GM18511 (cell line): ENCODE results near the gene MCTP1.

ENCODE experiments used
- ATAC-seq: cut with Tn5 transposase; IDR thresholded peaks from one replicate; pipeline ENCODE4 v1.9.1; 2021; ENCODE audit warnings: mild to moderate bottlenecking, moderate library complexity; ENCODE audit not compliant: unreplicated experiment

The MCTP1 gene

DNA sequence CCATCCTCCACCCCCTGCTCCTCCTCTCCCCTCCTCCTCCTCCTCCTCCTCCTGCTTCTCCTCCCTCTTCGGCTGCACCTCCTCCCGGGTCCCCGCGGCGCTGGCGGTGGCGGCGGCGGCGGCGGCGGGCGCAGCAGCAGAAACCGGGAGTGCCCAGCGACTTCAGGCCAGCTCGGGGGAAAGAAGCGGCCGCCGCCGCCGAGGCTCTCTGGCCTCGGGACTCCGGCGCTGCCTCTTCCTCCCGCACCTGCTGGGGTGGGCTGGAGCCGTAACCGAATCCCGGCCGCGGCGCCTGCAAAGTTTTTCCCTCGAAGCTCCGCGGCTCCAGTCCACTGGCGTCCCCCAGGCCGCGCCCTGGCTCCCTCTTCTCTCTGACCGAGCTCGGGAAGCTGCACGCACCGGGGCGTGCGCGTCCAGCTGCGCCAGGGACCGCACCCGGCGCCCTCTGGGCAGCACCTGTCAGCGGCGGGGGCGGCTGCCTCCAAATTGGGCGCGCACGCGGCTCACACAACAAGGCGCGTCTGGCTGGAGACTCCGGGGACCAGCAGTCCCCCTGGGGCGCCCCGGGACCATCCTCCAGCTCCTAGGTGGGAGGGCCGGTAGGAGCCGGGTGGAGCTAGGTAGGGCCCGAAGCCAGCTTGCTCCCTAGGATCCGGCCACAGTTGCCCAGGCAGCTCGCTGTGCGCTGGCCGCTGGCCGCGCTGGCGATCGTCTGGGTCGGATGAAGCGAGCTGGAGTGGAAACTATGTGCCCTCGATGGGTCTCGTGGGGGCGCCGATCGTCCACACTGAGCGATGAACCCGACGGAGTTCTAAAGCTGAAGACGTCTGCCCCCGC lies at the start of gene MCTP1:
Gene MCTP1, minus strand, starts transcription at position 523 of the 837 bp plus-strand sequence.
- ATAC-seq, result peak; percentile 32

DNA sequence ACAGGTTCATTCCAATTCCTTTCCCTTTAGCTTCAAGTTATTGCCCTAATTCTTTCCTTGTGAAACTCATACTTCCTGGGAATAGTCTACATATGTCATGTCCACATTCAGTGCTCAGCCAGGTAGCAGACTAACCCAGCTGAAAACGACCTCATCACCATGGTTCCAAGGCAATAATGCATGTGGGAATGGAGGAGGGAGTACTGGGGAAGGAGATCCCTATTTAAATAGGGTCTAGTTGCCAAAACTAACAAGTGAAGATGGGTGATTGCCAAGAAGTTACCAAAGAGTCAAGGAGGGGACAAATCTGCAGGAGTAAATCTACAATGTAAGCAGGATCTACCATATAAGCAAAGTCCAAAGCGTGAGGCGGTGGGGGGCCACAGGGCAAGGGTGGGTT lies 47.3 kb upstream of the MCTP1 start:
- ATAC-seq, result no peak

DNA sequence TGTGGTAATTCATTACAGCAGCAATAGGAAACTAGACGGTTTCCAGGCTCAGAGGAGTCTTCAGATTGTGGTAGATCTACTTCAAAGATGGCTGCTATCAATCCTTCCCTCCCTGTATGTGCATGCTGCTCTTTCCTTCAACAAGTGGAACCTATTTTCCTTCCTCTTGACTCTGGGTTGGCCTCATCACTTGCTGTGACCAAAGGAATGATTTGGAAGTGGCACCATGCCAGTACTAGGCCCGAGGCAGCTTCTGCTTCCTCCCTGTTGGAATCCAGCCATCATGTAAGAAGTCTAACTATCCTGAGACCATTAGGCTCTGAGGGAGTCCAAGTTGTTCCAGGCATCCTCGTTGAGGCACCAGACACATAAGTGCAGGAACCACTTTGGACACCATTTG lies 46.5 kb upstream of the MCTP1 start:
- ATAC-seq, result no peak

DNA sequence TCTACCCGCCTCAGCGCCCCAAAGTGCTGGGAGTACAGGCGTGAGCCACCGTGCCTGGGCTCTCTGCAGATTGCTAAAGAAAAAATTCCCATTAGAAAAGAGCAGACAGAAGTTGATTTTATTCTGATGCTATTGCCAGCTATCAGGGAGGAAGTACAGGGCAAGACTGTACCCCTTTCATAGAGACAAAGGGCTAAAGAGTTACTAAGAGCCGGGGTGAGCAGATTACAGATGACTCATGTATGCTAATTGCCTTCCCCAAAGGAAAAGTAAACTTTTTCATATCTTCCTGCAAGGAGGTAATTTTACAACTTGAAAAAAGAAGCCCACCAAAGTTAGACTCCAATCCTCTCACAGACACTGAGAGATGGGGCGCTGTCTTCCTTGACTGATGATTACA lies 42.3 kb upstream of the MCTP1 start:
- no peak for ATAC-seq

DNA sequence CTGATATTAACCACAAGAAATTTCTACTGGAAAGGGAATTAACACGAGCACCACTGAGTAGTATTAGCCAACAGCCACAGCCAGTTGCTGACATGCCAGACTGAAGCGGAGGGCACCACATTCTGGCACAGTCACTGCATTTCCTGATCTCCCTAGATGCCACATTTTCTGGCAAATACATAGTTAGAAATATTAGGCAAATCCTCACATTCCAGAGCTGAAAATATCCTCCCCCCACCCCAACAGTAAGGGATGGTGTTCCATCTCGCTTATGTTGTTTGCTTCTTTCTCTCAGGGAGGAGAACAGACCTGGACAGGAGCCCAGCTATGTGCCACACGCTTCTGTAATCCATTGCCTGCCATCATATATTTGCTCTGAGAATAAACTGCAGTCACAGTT lies 32.8 kb upstream of the MCTP1 start:
- no peak for ATAC-seq

DNA sequence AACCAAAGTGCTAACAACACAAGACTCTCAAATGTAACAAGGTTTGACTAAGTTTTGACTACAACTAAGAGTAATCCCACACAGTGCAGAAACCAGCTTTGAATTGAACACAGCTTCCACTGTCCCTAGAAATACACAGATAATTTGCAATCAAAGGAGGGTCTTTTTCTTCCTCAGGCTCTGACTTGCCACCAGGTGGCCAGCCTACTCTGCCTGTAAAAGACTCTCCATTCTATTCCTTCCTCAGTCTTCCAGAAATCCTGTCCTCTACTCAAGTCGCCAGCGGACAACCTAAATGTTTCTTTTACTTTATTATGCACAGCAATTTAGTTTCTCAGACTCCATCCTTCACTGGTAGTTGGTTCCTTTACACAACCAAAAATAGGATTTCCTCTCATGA lies 32.2 kb upstream of the MCTP1 start:
- no peak for ATAC-seq

DNA sequence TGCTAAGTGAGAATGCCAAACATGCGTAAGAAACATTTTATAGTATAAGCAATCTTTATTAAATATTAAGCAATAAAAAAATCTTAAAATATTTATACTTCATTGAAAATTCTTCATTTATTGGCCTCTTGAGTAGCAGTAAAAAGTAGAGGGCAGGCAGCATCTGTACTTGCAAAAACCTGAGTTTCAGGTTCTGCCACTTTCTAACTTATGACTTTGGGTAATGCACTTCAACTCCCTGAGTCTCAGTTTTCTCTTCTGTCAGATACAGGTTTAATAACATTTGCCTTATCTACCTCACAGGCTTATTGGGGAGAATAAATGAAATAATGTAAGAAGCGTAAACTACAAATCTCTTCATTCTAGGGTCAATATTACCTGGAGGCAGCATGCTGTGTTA lies 19.8 kb upstream of the MCTP1 start:
- no peak for ATAC-seq

DNA sequence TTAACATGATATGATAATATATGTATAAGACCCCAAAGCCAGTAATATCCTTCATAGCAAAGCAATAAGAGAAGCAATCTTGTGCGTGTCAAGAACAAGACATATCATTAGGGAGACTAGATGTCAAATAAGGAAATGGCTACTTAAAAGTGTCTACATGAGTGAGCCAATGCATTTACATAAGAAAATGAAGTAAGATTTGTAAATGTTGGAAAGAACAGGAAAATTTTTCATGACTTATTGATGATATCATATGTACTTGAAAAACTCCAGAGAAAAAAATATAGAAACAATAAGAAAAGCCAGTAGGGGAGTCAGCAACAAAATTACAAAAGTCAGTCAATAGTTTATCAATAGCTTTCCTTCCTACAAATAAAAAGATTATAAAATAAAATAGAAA lies 13.8 kb upstream of the MCTP1 start:
- ATAC-seq, result no peak

DNA sequence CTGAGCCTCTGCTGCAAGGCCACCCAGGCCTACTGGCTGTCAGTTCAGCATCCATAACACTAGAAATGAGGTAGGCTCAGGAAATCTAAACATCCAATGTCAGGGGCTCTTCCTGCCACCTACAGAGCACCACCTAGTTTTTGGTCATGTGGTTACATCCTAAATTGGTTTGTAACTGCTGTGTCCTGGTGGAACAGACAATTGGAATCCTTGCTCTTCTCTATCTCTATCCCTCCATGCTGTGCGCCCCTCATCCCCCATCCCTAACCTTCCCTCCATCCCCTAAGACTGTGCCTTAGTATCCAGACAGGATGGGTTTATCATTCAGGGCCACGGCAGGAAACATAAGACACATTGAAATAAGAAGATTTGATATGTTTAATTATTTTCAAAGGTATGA lies 11.4 kb upstream of the MCTP1 start:
- no peak for ATAC-seq

DNA sequence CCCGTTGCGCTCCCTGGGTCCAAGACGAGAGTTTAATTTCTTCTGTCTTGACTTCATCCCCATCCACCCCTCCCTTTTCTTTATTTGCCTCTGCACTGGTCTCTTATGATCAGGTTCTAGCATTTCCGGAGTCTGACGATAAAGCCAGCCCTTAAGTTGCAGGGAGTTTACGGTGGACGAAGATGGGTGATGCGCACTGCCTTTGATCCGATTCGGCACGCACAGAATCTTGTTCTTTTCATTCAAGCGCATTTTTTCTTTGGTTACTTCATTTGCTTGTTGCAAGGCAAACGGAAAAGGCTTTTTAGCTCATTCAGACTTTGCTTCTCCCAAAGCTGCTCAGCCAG lies 488 bp upstream of the MCTP1 start:
- ATAC-seq, result peak; percentile 11

DNA sequence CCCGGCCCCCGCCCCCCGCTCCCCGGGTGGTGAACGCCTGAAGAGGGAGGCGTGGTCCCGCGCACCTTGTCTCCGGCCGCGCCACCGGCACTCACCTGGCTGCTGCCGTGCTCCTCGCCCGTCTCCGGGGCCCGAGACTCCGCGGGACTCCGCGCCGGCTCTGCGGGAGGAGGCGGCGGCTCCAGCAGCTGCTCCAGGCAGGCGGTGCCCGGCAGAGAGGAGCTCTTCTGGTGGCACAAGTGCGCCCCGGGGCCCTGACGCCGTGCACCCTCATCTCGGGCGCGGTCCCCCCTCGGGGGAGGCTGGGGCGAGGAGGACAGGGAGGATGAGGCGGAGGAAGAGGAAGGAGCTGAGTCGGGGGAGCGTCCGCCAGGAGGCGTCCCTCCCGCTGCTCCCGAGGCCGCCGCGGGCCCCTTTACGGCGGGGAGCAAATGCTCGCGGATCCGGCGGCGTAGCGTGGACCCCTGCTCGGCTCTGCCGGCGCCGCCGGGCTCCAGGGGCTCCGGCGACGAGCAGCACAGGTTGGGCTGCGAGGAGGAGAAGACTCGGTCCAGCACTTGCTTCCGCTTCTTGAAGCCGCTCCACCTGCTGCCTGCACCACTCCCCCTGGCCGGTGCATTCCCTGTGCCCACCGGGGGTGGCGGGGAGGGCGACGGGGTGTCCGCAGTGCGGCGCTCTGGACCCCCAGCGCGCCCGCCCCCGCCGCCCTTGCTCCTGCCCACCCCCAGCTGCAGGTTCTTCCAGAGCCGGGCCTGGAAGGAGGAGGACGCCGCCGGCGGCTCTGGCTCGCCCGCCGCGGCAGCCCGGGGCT lies 928 bp downstream of the MCTP1 start:
- ATAC-seq, result peak; percentile 65

DNA sequence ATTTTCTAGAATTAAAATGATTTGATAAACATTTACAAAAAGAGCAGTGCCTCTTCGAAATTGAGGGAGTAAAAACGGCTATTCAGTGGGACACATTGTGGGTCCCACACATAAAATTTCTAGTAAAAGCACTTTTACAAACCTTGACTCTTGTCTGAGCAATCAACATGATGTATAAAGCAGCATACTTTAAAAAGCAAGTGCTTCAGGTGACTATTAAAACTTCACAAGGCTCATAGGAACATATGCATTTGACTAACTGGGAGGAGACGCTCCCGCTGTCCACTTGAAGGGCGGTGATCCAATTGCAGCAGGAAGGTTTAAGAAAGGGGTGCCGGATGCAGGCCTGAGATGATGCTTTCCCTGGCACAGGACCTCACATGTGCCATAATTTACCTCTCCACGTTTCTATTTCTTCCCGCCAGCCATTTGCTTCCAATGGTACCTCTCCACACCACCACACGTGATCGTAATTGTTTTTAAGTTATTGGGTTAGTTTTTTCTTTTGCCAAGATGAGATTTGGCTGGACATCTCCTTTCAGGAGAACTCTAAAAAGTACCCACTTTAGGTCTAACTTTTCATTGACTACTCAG lies 1.8 kb downstream of the MCTP1 start:
- no peak for ATAC-seq

DNA sequence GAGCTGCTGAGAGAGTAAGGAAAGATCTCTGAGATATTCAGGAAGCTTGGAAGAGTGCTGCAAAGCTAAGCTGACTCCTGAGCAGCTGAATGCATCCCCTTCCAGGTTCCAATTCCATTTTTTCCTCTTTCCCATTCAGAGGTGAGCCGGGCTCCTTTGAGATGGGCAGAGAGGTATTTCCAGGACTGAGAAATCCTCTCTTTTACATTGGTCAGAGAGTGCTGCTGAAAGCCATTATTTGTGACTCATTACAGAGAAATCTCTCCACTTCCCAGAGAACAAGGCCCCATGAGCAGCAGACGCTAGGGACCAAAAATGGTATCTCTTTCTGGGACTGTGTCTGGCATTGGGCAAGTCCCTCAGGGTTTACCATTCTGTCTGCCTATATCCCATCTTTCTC lies 3.7 kb downstream of the MCTP1 start:
- no peak for ATAC-seq

DNA sequence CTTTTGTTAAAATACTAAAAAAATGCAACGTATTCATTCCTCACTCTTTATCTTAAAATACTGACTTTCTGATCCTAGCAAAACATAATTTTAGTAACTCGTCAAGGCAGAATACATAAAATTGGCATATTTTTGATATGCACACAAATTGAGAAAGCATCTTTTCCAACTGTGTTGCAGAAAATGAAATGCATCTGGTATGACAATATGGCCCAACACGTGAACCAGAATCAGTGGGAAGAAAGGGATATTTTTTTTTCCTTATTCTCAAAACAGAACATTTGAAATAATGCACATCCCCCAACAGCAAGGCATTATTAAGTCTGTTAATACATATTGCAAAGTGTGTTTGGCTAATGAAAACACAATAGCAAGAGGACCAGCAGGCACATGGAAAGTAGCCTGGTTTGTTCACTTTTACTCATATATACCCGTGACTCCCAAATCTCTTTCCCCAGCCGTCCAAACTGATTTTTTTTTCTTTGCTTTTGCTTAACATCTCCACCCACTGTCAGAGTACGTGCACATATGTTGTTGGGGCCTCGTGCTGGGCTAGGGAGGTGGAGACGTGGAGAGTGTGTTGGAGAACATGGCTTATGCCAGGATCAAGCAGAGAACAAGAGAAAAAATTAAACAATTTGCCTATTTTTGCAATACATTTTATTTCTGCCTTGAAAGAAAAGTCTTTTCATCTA lies 4.3 kb downstream of the MCTP1 start:
- ATAC-seq, result no peak

DNA sequence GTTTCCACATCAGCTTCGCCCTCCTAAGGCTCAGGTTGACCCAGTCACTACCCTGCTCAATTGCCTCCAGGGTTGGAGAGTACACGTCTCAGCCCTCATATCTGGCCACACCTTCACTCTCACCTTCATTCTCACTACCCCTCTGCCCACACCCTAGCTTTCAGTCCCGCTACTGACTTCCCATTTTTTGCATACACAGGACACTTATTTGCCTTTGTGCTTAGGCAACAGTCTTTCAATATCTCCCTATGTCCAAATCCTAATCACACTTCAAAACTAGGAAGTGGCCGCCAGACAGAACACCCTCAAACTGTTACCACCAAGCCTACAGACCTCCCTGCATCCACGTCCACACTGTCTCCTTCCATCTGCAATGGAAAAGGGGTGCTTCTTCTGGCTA lies 10.9 kb downstream of the MCTP1 start:
- no peak for ATAC-seq

DNA sequence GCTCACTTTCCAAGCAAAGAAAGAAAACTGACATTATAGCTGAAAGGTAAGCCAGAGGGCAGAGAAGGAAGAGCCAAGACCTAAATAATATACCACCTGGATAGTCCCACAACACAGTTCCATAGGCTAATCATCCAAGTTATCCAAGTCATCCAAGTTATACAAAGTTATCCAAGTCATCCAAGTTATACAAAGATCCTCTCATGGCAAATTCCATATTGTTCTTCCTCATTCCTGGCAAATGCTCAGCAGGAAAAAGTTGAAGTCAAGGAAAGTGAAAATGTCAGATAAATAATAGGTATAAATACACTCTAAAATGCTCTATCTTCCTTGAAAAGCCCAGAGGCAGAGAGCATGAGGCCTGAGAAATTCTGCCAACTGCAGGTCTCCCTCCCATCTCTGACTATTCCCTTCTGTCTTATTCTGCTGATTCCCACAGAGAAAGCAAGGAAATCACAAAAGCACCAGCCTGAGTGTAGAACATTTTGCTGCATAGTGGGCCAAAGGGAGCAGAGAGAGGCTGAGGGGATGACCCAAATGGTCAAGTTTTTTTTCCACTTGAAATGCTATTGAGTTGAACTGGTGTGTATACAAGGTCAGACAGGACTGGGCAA lies 12.5 kb downstream of the MCTP1 start:
- ATAC-seq, result no peak

DNA sequence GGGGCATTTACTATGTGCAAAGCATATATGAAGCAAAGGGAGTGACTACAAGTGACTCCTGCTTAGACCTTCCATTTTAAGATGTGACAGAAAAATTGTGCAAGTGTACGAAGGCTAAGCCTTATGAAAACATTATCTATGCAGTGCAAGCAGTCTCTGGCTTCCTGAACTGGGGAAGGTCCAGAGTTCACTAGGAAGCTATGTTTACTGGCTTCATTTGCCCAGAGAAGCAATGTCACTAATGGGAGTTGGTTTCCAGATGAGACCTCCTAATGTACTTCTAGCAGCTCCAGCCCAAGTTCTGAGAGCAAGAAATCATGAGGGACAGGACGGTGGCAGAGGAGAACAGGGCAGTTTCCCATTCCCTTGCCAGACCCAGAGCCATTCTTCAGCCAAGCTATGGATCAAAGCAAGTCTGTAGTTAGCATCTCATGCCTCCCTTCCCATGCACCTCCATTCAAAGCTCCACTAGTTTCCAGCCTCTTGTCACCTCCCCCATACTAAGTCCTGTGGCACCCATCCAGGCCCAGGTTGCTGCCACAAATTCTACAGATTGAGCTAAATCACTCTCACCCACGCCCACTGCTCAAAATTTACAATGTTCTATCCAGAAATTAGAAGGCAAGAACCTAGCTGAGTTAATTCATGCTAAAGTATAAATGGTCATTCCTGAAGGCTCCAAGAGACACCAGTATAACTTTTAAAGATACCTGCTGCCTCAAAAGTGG lies 21.8 kb downstream of the MCTP1 start:
- ATAC-seq, result no peak

DNA sequence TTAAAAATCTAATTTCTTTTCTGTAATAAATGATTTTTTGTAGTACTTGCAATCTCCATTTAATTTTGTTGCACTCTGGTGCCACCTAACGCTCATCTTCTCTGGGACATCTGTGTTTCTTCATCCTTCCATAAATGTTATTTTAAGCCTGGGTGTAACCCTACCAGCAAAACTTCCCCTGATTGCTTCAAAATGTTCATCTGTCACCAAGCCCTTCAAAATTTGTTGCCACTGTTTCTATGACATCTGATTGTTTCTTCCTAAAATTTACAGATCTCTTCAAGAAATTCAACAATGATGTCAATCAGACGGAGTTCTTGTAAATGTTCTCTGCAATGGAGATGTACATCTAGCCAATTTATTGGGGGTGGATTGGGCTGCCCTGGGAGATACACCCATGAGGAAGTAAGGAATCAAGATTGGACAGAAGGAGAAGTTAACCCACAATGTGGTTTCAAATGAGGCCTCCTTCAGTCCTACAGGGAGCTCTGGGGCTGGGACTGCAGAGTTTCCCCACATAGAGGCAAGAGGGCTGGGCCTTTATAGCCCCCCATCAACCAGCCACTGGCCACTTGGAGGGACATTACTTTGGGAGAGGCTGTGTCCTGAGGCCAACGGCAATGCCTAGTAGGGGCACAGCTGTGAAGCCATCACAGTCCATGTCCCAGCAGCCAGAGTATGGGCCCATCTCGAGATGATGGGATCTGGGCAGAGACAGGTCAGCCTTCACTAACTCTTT lies 23.3 kb downstream of the MCTP1 start:
- ATAC-seq, result no peak

DNA sequence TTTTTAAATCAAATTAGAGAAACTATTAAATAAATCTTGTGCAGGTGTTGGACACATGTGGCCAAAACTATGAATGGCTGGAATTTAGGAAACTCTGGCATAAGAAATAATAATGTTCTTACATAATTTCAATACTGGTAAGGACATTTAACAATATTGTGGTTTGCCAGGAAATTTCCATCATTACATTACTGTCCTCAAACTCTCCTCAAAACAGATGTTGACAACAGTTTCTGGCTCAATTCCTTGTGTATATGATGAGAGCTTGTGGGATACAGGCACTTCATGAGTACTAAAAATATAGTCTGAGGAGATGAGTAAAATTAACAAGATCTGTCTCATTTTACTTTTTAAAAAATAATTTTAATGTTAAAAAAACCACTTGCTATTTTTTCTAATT lies 27.9 kb downstream of the MCTP1 start:
- ATAC-seq, result no peak

DNA sequence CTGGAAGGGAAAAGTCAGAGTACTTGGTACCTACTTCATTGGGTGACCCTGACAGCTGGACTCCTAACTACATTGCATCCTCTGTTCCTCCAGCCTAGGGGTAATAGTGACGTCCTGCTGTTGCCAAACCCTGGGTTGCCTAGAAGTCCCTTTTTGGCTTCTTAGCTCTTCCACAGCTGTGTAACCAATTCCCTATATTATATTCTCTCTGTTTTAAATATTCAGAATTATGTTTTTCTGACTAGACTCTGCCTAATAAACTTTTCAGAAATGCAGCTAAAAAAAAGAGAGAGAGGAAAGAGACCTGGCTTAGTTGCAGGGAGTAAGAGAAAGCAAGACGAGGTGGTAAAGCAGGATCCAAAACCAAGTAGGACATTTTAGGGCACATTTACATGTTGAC lies 28.4 kb downstream of the MCTP1 start:
- no peak for ATAC-seq
